Common myeloid progenitor, CD34-positive (primary cell): Measurements from ENCODE around the gene CKS1B.
A peak's percentile ranks its signal among the peaks of the same experiment; 100 is the strongest.

Experiments
- CTCF ChIA-PET: fragments of 350-600 bp; sonication (Branson Sonifier 250); formaldehyde crosslinking; loops from one replicate; lab custom pipeline; 2021; ENCODE audit warnings: antibody characterized with exemption; lab: Charles Lee
- POLR2A ChIA-PET: fragments of 350-600 bp; sonication (Branson Sonifier 250); formaldehyde crosslinking; loops from one replicate; lab custom pipeline; 2021; ENCODE audit warnings: antibody characterized with exemption; lab: Charles Lee
- DNase-seq, 3 donors: peaks; one replicate each; pipeline versions ENCODE4 v3.0.0 to v3.0.0-alpha.2; 2013
- H3K27ac ChIP-seq, 2 experiments: 1 replicate in 1 of 2; 2 replicates in 1 of 2; pipeline ENCODE4 v1.7.0; 2013; ENCODE audit warnings: inconsistent platforms in 2 of 2, low read length in 2 of 2, mild to moderate bottlenecking in 2 of 2, low read depth in 1 of 2, moderate library complexity in 1 of 2; ENCODE audit not compliant: severe bottlenecking in 2 of 2, insufficient read depth in 1 of 2, poor library complexity in 1 of 2
- H3K27me3 ChIP-seq, 5 experiments: replicated peaks in 2 of 5; 1 replicate in 3 of 5; 2 replicates in 2 of 5; pipeline versions ENCODE4 v1.6.1 to v1.7.0; 2013; ENCODE audit warnings: low read length in 4 of 5, mild to moderate bottlenecking in 2 of 5, moderate library complexity in 2 of 5, inconsistent platforms in 1 of 5; ENCODE audit not compliant: insufficient read depth in 5 of 5, control insufficient read depth in 4 of 5
- H3K36me3 ChIP-seq, 4 experiments: 1 replicate in 2 of 4; 2 replicates in 2 of 4; pipeline versions ENCODE4 v1.6.1 to v1.7.0; 2013; ENCODE audit warnings: low read length in 3 of 4, control low read depth in 1 of 4, mild to moderate bottlenecking in 1 of 4; ENCODE audit not compliant: control insufficient read depth in 4 of 4, insufficient read depth in 4 of 4
- H3K4me1 ChIP-seq, 4 experiments: 1 replicate in 3 of 4; 2 replicates in 1 of 4; pipeline versions ENCODE4 v1.6.1 to v1.7.1; 2013; ENCODE audit warnings: low read length in 3 of 4, mild to moderate bottlenecking in 3 of 4, control low read depth in 1 of 4, inconsistent platforms in 1 of 4, moderate library complexity in 1 of 4; ENCODE audit not compliant: control insufficient read depth in 4 of 4, insufficient read depth in 4 of 4; ENCODE audit errors: control extremely low read depth in 1 of 4
- H3K4me3 ChIP-seq, 7 experiments: 1 replicate in 4 of 7; 2 replicates in 3 of 7; pipeline versions ENCODE4 v1.5.1 to v1.7.0; 2013; ENCODE audit warnings: mild to moderate bottlenecking in 7 of 7, low read length in 6 of 7, moderate library complexity in 6 of 7, inconsistent platforms in 2 of 7, low read depth in 2 of 7, control low read depth in 1 of 7; ENCODE audit not compliant: insufficient read depth in 4 of 7, control insufficient read depth in 1 of 7; ENCODE audit errors: extremely low read depth in 1 of 7
- H3K9me3 ChIP-seq, 5 experiments: 1 replicate in 4 of 5; 2 replicates in 1 of 5; pipeline versions ENCODE4 v1.6.1 to v1.7.1; 2013; ENCODE audit warnings: low read length in 4 of 5, mild to moderate bottlenecking in 2 of 5, inconsistent platforms in 1 of 5, low read depth in 1 of 5, moderate library complexity in 1 of 5; ENCODE audit not compliant: control insufficient read depth in 4 of 5, insufficient read depth in 2 of 5; ENCODE audit errors: control extremely low read depth in 1 of 5
- WGBS: methylation state at CpG from one replicate; pipeline ENCODE4 v1.1.5; 2013; ENCODE audit not compliant: insufficient coverage; 5-methylcytosine and 5-hydroxymethylcytosine counted together

CKS1B gene

GRCh38 chr1:155015527-155016230 is 41.2 kb downstream of the CKS1B start:
- peaks cover 0 to 26% (median 2%) of the 10 kb centered on the region in 4 experiments for H3K36me3 ChIP-seq
- no peak for DNase-seq
- peaks cover 0 to 74% (median 61%) of the 10 kb centered on the region in 4 experiments for H3K4me1 ChIP-seq
- no peak overlapping the region for H3K4me3 ChIP-seq
- ChIA-PET POLR2A (interaction anchor here (0.6 to 1.6 kb wide), 3 partner anchors 8 to 36 kb away, joined by 3 to 4 read pairs (median 3); partner anchors contain the start of genes ADAM15 and ZBTB7B), CTCF (interaction anchor here (0.6 to 12.4 kb wide), 16 partner anchors 8 to 535 kb away, joined by 3 to 233 read pairs (median 8); partner anchors contain the start of genes FLAD1, LENEP, PBXIP1 and ZBTB7B)
- 96% methylated on average over 15 of the region's 16 CpGs for WGBS
- no peaks in the 10 kb centered on the region for H3K27me3 ChIP-seq
- H3K9me3 ChIP-seq: no peaks in the 10 kb centered on the region
- no peak overlapping the region for H3K27ac ChIP-seq

- H3K27ac ChIP-seq: peak overlapping the region in 1 of 2 experiments; percentile 58
- peaks cover 0 to 68% (median 57%) of the 10 kb centered on the region in 4 experiments for H3K4me1 ChIP-seq
- peak; percentile 32 to 71 (median 63) for DNase-seq
- POLR2A ChIA-PET: interaction anchor here (0.6 to 1.6 kb wide), 3 partner anchors 8 to 35 kb away, joined by 3 to 4 read pairs (median 3); partner anchors contain the start of genes ADAM15 and ZBTB7B
- peak overlapping the region in 1 of 7 experiments; percentile 60 for H3K4me3 ChIP-seq
- peaks cover 0 to 26% (median 2%) of the 10 kb centered on the region in 4 experiments for H3K36me3 ChIP-seq
- H3K9me3 ChIP-seq: no peaks in the 10 kb centered on the region
- H3K27me3 ChIP-seq: no peaks in the 10 kb centered on the region
- CTCF ChIA-PET: interaction anchor here (0.6 to 12.4 kb wide), 18 partner anchors 9 to 535 kb away, joined by 3 to 233 read pairs (median 10); partner anchors contain the start of genes FLAD1, LENEP, PBXIP1 and ZBTB7B
- 81% methylated on average over 17 of the region's 26 CpGs for WGBS
Measured at GRCh38 chr1:155016231-155016831, 41.9 kb downstream of the CKS1B start.

GRCh38 chr1:155017041-155017945 is 42.8 kb downstream of the CKS1B start:
- H3K9me3 ChIP-seq: no peaks in the 10 kb centered on the region
- H3K36me3 ChIP-seq: peaks cover 0 to 26% (median 2%) of the 10 kb centered on the region in 4 experiments
- H3K27me3 ChIP-seq: no peaks in the 10 kb centered on the region
- peaks cover 0 to 58% (median 48%) of the 10 kb centered on the region in 4 experiments for H3K4me1 ChIP-seq
- CTCF ChIA-PET: interaction anchor here (1.0 to 12.4 kb wide), 25 partner anchors 9 to 457 kb away, joined by 3 to 233 read pairs (median 5); partner anchors contain the start of genes ADAM15, FLAD1, LENEP and PBXIP1
- peak; percentile 91 to 94 (median 94) for DNase-seq
- peak overlapping the region in 1 of 2 experiments; percentile 68 for H3K27ac ChIP-seq
- H3K4me3 ChIP-seq: peak overlapping the region; percentile 4 to 68 (median 41)
- WGBS: 0% methylated on average over 17 of the region's 49 CpGs
- POLR2A ChIA-PET: interaction anchor here (0.6 to 1.6 kb wide), 6 partner anchors 15 to 281 kb away, joined by 3 to 6 read pairs (median 3); partner anchors contain the start of genes ADAM15, PBXIP1 and ZBTB7B

- H3K4me3 ChIP-seq: peak overlapping the region in 5 of 7 experiments; percentile 26 to 68 (median 60)
- no peak for DNase-seq
- H3K27ac ChIP-seq: peak overlapping the region in 1 of 2 experiments; percentile 68
- CTCF ChIA-PET: interaction anchor here (1.1 to 12.4 kb wide), 21 partner anchors 8 to 458 kb away, joined by 3 to 233 read pairs (median 5); partner anchors contain the start of genes ADAM15, FLAD1, LENEP and PBXIP1
- peaks cover 0 to 52% (median 43%) of the 10 kb centered on the region in 4 experiments for H3K4me1 ChIP-seq
- peaks cover 0 to 26% (median 2%) of the 10 kb centered on the region in 4 experiments for H3K36me3 ChIP-seq
- POLR2A ChIA-PET: interaction anchor here (1.0 to 1.6 kb wide), 2 partner anchors 27 to 63 kb away, joined by 3 to 6 read pairs; partner anchors contain the start of gene PBXIP1
- 0% methylated on average over 2 of the region's 6 CpGs for WGBS
- H3K27me3 ChIP-seq: no peaks in the 10 kb centered on the region
- no peaks in the 10 kb centered on the region for H3K9me3 ChIP-seq
Measured at GRCh38 chr1:155017946-155018316, 43.5 kb downstream of the CKS1B start.

GRCh38 chr1:155018617-155019348 is 44.3 kb downstream of the CKS1B start:
- ChIA-PET POLR2A (interaction anchor here (1.6 kb wide), 1 partner anchor 64 kb away, joined by 6 read pairs; the partner anchor contains the start of gene PBXIP1), CTCF (interaction anchor here (0.7 to 12.4 kb wide), 22 partner anchors 7 to 459 kb away, joined by 3 to 233 read pairs (median 4); partner anchors contain the start of genes FLAD1, LENEP, PBXIP1 and PMVK)
- Histone ChIP-seq H3K27ac (no peak overlapping the region), H3K36me3 (peaks cover 0 to 26% (median 2%) of the 10 kb centered on the region in 4 experiments), H3K4me3 (no peak overlapping the region), H3K9me3 (no peaks in the 10 kb centered on the region), H3K27me3 (no peaks in the 10 kb centered on the region), H3K4me1 (peaks cover 0 to 44% (median 36%) of the 10 kb centered on the region in 4 experiments)
- 93% methylated on average over 3 of the region's 8 CpGs for WGBS
- no peak for DNase-seq
